ENCODE data around the gene RTF1.

The RTF1 gene

GRCh38 chr15:41367418-41367817 lies 49.5 kb upstream of the RTF1 start:
- no peak for TF ChIP-seq ZNF221 (tag by site-specific recombination; IDR thresholded peaks at IDR 0.05; ENCODE audit: borderline replicate concordance)
- TF ChIP-seq ZNF37A (tag by site-specific recombination; IDR thresholded peaks at IDR 0.05): no peak
- no peak for TF ChIP-seq FEZF1 (tag by site-specific recombination; IDR thresholded peaks at IDR 0.05)
- no peak for TF ChIP-seq GLIS2 (tag by site-specific recombination; IDR thresholded peaks at IDR 0.05)
- TF ChIP-seq GFI1B (tag by site-specific recombination; IDR thresholded peaks at IDR 0.05): no peak
- no peak for TF ChIP-seq GLIS1 (tag by site-specific recombination; IDR thresholded peaks at IDR 0.05)
- TF ChIP-seq ZNF707 (tag by site-specific recombination; IDR thresholded peaks at IDR 0.05): no peak
- TF ChIP-seq AEBP2 (tag by site-specific recombination; IDR thresholded peaks at IDR 0.05; ENCODE audit: borderline replicate concordance): no peak
- no peak for TF ChIP-seq SCRT2 (tag by site-specific recombination; IDR thresholded peaks at IDR 0.05)
- no peak for TF ChIP-seq ZNF18 (tag by site-specific recombination; IDR thresholded peaks at IDR 0.05)
- TF ChIP-seq ZBTB17 (tag by site-specific recombination; IDR thresholded peaks at IDR 0.05): no peak
- TF ChIP-seq ZNF76 (tag by site-specific recombination; IDR thresholded peaks at IDR 0.05; ENCODE audit: borderline replicate concordance, low read depth): no peak
- TF ChIP-seq ZNF580 (tag by site-specific recombination; IDR thresholded peaks at IDR 0.05): no peak
- Histone ChIP-seq H3K9me3 (ENCODE audit: control insufficient read depth, insufficient read depth, low read depth, low read length) (no peaks in the 10 kb centered on the region), H3K36me3 (ENCODE audit: control insufficient read depth in 2 of 2, insufficient read depth in 1 of 2, low read length in 2 of 2) (peaks cover 67 to 89% of the 10 kb centered on the region in 2 experiments), H3K4me1 (ENCODE audit: control insufficient read depth, insufficient read depth, low read length) (no peaks in the 10 kb centered on the region), H3K27ac (ENCODE audit: extremely low read depth, low read depth, low read length) (no peak overlapping the region), H3K4me3 (ENCODE audit: low read depth, low read length) (no peak overlapping the region)
- ChIA-PET POLR2A (no interaction called here), CTCF (interaction anchor here (0.6 kb wide), 1 partner anchor 142 kb away, joined by 3 read pairs; no protein-coding TSS in a partner anchor)

GRCh38 chr15:41377978-41378377 lies 38.9 kb upstream of the RTF1 start:
- Histone ChIP-seq H3K4me3 (ENCODE audit: low read depth, low read length) (no peak overlapping the region), H3K36me3 (ENCODE audit: control insufficient read depth in 2 of 2, insufficient read depth in 1 of 2, low read length in 2 of 2) (peaks cover 40 to 76% of the 10 kb centered on the region in 2 experiments), H3K27ac (ENCODE audit: extremely low read depth, low read depth, low read length) (no peak overlapping the region), H3K4me1 (ENCODE audit: control insufficient read depth, insufficient read depth, low read length) (no peaks in the 10 kb centered on the region), H3K9me3 (ENCODE audit: control insufficient read depth, insufficient read depth, low read depth, low read length) (no peaks in the 10 kb centered on the region)
- POLR2A ChIA-PET: interaction anchor here (0.7 kb wide), 1 partner anchor 306 kb away, joined by 3 read pairs; no protein-coding TSS in a partner anchor
- CTCF ChIA-PET: no interaction called here
- TF ChIP-seq PRDM4 (tag by site-specific recombination; IDR thresholded peaks at IDR 0.05) (no peak), ZBTB26 (tag by site-specific recombination; optimal IDR thresholded peaks at IDR 0.05) (no peak), ZNF362 (tag by site-specific recombination; IDR thresholded peaks at IDR 0.05) (no peak), ZNF791 (tag by site-specific recombination; IDR thresholded peaks at IDR 0.05) (no peak), ZNF488 (tag by site-specific recombination; IDR thresholded peaks at IDR 0.05) (no peak), PATZ1 (tag by site-specific recombination; IDR thresholded peaks at IDR 0.05) (no peak), YY2 (tag by site-specific recombination; IDR thresholded peaks at IDR 0.05) (no peak), ZNF184 (tag by site-specific recombination; IDR thresholded peaks at IDR 0.05) (no peak), ZNF416 (tag by site-specific recombination; IDR thresholded peaks at IDR 0.05) (no peak), YY1 (tag by site-specific recombination; IDR thresholded peaks at IDR 0.05) (no peak), ZNF600 (tag by site-specific recombination; IDR thresholded peaks at IDR 0.05) (no peak), OVOL3 (tag by site-specific recombination; IDR thresholded peaks at IDR 0.05) (no peak)

Data from HEK293 (cell line).